Skeletal muscle tissue (tissue), 4 donors: Measurements from ENCODE around the gene FBXO48. TPM values are rescaled to one million over a fixed set of nuclear protein-coding genes. Genes with fewer than 3 reads are reported as not detected.
A peak's percentile ranks its signal among the peaks of the same experiment; 100 is the strongest.

ENCODE experiments used
- H3K27ac ChIP-seq: one replicate; pipeline ENCODE4 v1.7.0; 2013; ENCODE audit warnings: mild to moderate bottlenecking, low read depth, low read length, inconsistent platforms
- H3K27me3 ChIP-seq, 3 donors: one replicate each; pipeline ENCODE4 v1.7.0; 2013; ENCODE audit warnings: low read length in 3 of 3; ENCODE audit not compliant: control insufficient read depth in 3 of 3, insufficient read depth in 3 of 3
- H3K36me3 ChIP-seq, 3 donors: one replicate each; pipeline ENCODE4 v1.7.0; 2013; ENCODE audit warnings: low read length in 3 of 3; ENCODE audit not compliant: control insufficient read depth in 3 of 3, insufficient read depth in 3 of 3
- H3K4me1 ChIP-seq, 3 donors: one replicate each; pipeline ENCODE4 v1.7.0; 2013; ENCODE audit warnings: low read length in 3 of 3, mild to moderate bottlenecking in 3 of 3; ENCODE audit not compliant: control insufficient read depth in 3 of 3, insufficient read depth in 3 of 3
- H3K4me3 ChIP-seq, 3 donors: one replicate each; pipeline ENCODE4 v1.7.0; 2013; ENCODE audit warnings: low read length in 3 of 3
- H3K9ac ChIP-seq, 3 donors: one replicate each; pipeline ENCODE4 v1.7.0; 2013; ENCODE audit warnings: low read length in 3 of 3, mild to moderate bottlenecking in 3 of 3, moderate library complexity in 2 of 3, low read depth in 1 of 3
- H3K9me3 ChIP-seq, 3 donors: one replicate each; pipeline ENCODE4 v1.7.0; 2013; ENCODE audit warnings: low read length in 3 of 3; ENCODE audit not compliant: control insufficient read depth in 3 of 3
- total RNA-seq: library from RNA; depleted of rRNA; stranded (reverse); fragments of >200 nt; gene quantifications from one replicate; pipeline ENCODE4 v1.2.3, GENCODE V29; 2014
- donor health status: Osteomylitis.

The FBXO48 gene
- total RNA-seq, result under 0.01 TPM

GRCh38 chr2:68467077-68467960 is at the start of gene FBXO48, which contains the start of gene APLF:
TSS of gene FBXO48 (minus strand) at chr2:68467294. CDS start at chr2:68465145, 2,149 bp downstream.
TSS of gene APLF (plus strand) at chr2:68467585. CDS start at chr2:68467732, 147 bp downstream.
- H3K4me3 ChIP-seq, result peak within 1 kb of the TSS; percentile 95 to 98 (median 96)
- H3K27ac ChIP-seq, result peak within 1 kb of the TSS; percentile 85
- no peaks in the 10 kb centered on the region for H3K9me3 ChIP-seq
- H3K27me3 ChIP-seq, result no peaks in the 10 kb centered on the region
- peak within 1 kb of the TSS; percentile 88 to 91 (median 89) for H3K9ac ChIP-seq
- H3K36me3 ChIP-seq, result no peaks in the 10 kb centered on the region
- H3K4me1 ChIP-seq, result peaks cover 9 to 16% (median 9%) of the 10 kb centered on the region in 3 donors

GRCh38 chr2:68516051-68516955 is 49.2 kb upstream of the FBXO48 start:
- no peak overlapping the region for H3K9ac ChIP-seq
- H3K36me3 ChIP-seq, result no peaks in the 10 kb centered on the region
- no peak overlapping the region for H3K27ac ChIP-seq
- H3K27me3 ChIP-seq, result no peaks in the 10 kb centered on the region
- H3K4me3 ChIP-seq, result no peak overlapping the region
- H3K4me1 ChIP-seq, result no peaks in the 10 kb centered on the region
- H3K9me3 ChIP-seq, result no peaks in the 10 kb centered on the region

- no peak overlapping the region for H3K4me3 ChIP-seq
- no peaks in the 10 kb centered on the region for H3K4me1 ChIP-seq
- no peak overlapping the region for H3K9ac ChIP-seq
- H3K36me3 ChIP-seq, result no peaks in the 10 kb centered on the region
- H3K27ac ChIP-seq, result no peak overlapping the region
- H3K27me3 ChIP-seq, result no peaks in the 10 kb centered on the region
- no peaks in the 10 kb centered on the region for H3K9me3 ChIP-seq
Observed at GRCh38 chr2:68514316-68514929, 47.3 kb upstream of the FBXO48 start.

- H3K4me3 ChIP-seq, result no peak overlapping the region
- H3K4me1 ChIP-seq, result no peaks in the 10 kb centered on the region
- H3K27me3 ChIP-seq, result no peaks in the 10 kb centered on the region
- no peaks in the 10 kb centered on the region for H3K9me3 ChIP-seq
- no peaks in the 10 kb centered on the region for H3K36me3 ChIP-seq
- H3K27ac ChIP-seq, result no peak overlapping the region
- H3K9ac ChIP-seq, result no peak overlapping the region
Observed at GRCh38 chr2:68512966-68513365, 45.9 kb upstream of the FBXO48 start.

GRCh38 chr2:68512326-68512725 is 45.2 kb upstream of the FBXO48 start:
- no peak overlapping the region for H3K4me3 ChIP-seq
- no peak overlapping the region for H3K27ac ChIP-seq
- H3K4me1 ChIP-seq, result no peaks in the 10 kb centered on the region
- no peaks in the 10 kb centered on the region for H3K27me3 ChIP-seq
- no peak overlapping the region for H3K9ac ChIP-seq
- no peaks in the 10 kb centered on the region for H3K36me3 ChIP-seq
- H3K9me3 ChIP-seq, result no peaks in the 10 kb centered on the region

GRCh38 chr2:68506170-68506569 is 39.1 kb upstream of the FBXO48 start:
- no peak overlapping the region for H3K27ac ChIP-seq
- H3K27me3 ChIP-seq, result no peaks in the 10 kb centered on the region
- H3K9me3 ChIP-seq, result no peaks in the 10 kb centered on the region
- no peak overlapping the region for H3K9ac ChIP-seq
- H3K4me3 ChIP-seq, result no peak overlapping the region
- H3K4me1 ChIP-seq, result no peaks in the 10 kb centered on the region
- H3K36me3 ChIP-seq, result no peaks in the 10 kb centered on the region

GRCh38 chr2:68505603-68506159 is 38.6 kb upstream of the FBXO48 start:
- Histone ChIP-seq H3K9ac (no peak overlapping the region), H3K9me3 (no peaks in the 10 kb centered on the region), H3K4me3 (no peak overlapping the region), H3K27ac (no peak overlapping the region), H3K36me3 (no peaks in the 10 kb centered on the region), H3K4me1 (no peaks in the 10 kb centered on the region), H3K27me3 (no peaks in the 10 kb centered on the region)

GRCh38 chr2:68501768-68502167 is 34.7 kb upstream of the FBXO48 start:
- Histone ChIP-seq H3K27ac (no peak overlapping the region), H3K9ac (no peak overlapping the region), H3K9me3 (no peaks in the 10 kb centered on the region), H3K4me3 (no peak overlapping the region), H3K27me3 (no peaks in the 10 kb centered on the region), H3K36me3 (no peaks in the 10 kb centered on the region), H3K4me1 (no peaks in the 10 kb centered on the region)

GRCh38 chr2:68500649-68501048 is 33.6 kb upstream of the FBXO48 start:
- Histone ChIP-seq H3K4me1 (no peaks in the 10 kb centered on the region), H3K9me3 (no peaks in the 10 kb centered on the region), H3K27me3 (no peaks in the 10 kb centered on the region), H3K36me3 (no peaks in the 10 kb centered on the region), H3K4me3 (no peak overlapping the region), H3K27ac (no peak overlapping the region), H3K9ac (no peak overlapping the region)
